ENCODE results near the gene BACE2.
"Not testable (repeated sequence)": the region's sequence is repeated elsewhere in the genome, so short reads cannot be mapped to it uniquely, and the experiment has no call there.

BACE2 gene

DNA sequence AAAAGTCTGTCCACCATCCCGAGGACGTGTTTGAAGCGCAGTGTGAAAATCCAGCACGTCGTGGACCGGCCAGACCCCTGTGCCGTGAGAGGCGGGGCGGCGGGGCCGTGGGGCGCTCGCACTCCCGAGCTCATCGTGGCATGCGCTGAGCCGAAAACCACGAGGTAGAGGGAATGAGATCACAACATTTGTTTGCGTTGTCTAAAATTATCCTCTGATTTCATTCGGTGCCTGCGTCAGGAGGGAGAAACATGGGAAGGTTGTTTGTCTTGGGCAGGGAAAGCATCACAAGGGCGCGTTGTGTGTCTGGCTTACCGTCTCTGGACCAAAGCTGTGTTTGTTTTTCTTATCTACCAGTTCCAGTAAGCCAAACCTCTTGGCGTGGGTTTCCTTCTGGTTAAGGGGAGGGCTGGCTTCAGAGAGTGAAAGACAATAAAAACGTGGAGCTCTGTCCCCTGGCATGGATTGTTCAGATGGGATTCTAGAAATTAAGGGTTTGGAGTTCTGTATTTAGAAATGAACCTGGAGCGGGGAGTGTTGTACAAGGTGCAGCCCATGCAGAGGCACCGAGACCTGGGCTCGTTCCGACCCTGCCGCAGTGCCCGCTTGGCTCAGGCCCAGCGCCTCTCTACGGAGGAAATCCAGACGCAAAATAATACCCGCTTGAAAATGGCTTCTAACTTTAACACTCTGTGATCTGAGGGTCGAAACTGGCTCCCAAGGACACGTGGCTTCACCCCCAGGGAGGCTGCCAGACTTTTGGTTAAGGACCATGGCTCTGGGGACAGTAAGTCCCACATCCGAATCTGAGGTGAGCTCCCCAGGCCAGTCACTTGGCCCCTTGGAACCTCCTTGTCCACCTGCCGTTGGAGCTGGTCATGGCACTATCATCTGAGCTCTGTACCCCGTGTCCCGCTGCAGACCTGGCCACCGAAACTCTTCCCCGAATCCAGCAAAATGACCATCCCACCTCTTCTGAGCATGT is 79.9 kb downstream of the BACE2 start:
- TF ChIP-seq, protein P1, sequence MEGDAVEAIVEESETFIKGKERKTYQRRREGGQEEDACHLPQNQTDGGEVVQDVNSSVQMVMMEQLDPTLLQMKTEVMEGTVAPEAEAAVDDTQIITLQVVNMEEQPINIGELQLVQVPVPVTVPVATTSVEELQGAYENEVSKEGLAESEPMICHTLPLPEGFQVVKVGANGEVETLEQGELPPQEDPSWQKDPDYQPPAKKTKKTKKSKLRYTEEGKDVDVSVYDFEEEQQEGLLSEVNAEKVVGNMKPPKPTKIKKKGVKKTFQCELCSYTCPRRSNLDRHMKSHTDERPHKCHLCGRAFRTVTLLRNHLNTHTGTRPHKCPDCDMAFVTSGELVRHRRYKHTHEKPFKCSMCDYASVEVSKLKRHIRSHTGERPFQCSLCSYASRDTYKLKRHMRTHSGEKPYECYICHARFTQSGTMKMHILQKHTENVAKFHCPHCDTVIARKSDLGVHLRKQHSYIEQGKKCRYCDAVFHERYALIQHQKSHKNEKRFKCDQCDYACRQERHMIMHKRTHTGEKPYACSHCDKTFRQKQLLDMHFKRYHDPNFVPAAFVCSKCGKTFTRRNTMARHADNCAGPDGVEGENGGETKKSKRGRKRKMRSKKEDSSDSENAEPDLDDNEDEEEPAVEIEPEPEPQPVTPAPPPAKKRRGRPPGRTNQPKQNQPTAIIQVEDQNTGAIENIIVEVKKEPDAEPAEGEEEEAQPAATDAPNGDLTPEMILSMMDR (IDR thresholded peaks at IDR 0.05; ENCODE audit: low read depth, low read length) = no peak
- no peak for DNase-seq (ENCODE audit: extremely low read depth, low read depth)

DNA sequence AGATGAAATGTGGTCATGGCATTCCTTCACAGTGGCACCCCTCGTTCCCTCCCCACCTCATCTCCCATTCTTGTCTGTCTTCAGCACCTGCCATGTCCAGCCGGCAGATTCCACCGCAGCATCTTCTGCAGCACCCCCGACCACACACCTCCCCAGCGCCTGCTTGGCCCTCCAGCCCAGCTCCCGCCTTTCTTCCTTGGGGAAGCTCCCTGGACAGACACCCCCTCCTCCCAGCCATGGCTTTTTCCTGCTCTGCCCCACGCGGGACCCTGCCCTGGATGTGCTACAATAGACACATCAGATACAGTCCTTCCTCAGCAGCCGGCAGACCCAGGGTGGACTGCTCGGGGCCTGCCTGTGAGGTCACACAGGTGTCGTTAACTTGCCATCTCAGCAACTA is 81.5 kb downstream of the BACE2 start:
- TF ChIP-seq, protein P1 (IDR thresholded peaks at IDR 0.05; ENCODE audit: low read depth, low read length) = no peak
- no peak for DNase-seq (ENCODE audit: extremely low read depth, low read depth)

DNA sequence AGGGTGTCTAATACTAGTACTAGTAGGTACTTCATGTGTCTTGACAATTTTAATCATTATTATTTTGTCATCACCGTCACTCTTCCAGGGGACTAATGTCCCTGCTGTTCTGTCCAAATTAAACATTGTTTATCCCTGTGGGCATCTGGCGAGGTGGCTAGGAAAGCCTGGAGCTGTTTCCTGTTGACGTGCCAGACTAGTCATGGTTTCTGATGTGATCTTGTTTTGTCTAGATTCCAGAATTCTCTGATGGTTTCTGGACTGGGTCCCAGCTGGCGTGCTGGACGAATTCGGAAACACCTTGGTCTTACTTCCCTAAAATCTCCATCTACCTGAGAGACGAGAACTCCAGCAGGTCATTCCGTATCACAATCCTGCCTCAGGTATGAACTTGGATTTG is 82.6 kb downstream of the BACE2 start:
- no peak for DNase-seq (ENCODE audit: extremely low read depth, low read depth)
- TF ChIP-seq, protein P1 (IDR thresholded peaks at IDR 0.05; ENCODE audit: low read depth, low read length) = no peak

DNA sequence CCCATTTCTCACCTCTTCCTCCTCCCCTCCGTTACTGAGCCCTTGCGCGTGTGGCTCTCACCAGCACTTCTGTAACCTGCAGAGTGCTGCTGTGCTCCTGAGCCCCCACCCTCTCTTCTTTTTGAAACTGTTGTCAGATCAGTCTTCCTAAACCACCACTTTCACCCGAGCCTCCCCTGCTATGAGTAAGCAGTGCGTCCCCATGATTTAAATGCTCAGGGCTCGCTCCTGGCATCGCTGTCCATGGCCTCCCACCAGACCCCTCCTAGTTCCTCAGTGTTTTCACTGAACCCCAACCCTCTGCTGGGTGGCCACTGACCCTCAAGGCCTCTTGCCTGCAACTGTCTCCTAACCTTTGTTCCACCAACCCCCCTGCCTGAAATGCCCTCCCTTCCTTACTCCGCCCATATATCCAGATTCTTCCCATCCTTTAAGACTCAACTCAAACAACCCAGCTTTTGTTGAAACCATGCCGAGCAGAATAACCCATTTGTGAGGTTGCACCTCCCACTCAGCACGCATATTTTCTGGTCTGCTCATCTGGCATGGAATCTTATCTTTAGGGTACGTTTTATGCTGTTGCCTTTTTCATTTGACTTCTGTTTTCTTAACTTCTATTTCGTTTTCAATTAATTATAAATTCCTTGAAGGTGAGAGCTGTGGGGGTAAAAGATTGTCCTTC is 84.1 kb downstream of the BACE2 start:
- TF ChIP-seq, protein P1 (IDR thresholded peaks at IDR 0.05; ENCODE audit: low read depth, low read length) = no peak
- no peak for DNase-seq (ENCODE audit: extremely low read depth, low read depth)

DNA sequence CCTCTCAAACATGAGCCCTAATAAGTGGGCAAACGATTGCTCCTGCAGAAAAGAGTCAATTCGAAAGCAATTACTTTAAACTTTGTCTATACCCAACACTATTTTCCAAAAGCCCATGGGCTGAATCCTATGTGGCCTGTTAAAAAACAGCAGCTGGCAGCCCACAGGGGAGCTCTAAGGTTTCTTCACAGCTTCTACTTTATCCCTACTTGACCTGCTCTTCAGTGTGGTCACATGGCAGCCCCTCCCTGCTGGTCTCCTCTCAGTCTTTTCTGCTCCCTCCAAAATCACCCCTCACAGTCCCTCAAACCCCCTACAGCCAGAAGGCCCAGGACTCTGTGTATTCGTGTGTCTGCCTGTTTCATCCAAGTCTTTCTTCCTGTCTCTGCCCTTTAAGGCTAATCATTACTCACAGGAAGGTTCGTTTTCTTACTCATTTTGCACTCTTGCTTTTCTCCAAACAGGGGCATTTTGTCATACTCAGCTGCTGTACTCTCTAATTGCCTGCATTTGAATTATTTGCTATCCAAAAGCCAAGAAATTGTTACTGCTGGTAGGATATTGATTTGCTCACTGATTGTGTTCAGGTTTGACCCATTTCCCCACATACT is 86.2 kb downstream of the BACE2 start:
- TF ChIP-seq, protein P1 (IDR thresholded peaks at IDR 0.05; ENCODE audit: low read depth, low read length) = no peak
- no peak for DNase-seq (ENCODE audit: extremely low read depth, low read depth)

DNA sequence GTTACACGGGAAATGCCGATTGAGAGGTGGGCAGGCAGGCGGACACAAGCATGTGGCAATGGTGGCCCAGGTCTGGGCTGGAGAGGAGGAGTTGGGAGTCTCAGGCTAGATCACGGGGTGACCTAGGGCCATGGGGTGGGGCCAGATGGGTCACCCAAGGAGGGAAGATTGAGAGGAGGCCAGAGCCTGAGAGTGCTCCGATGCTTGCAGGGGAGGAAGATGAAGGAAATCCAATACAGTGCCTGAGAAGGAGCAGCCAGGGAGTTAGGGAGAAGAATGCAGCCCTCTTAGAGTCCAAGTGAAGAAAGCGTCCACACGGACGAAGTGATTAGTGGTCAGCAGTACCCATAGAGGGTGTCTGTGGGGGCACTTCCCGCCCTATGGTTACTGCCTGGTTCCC is 87.2 kb downstream of the BACE2 start:
- TF ChIP-seq, protein P1 (IDR thresholded peaks at IDR 0.05; ENCODE audit: low read depth, low read length) = no peak

DNA sequence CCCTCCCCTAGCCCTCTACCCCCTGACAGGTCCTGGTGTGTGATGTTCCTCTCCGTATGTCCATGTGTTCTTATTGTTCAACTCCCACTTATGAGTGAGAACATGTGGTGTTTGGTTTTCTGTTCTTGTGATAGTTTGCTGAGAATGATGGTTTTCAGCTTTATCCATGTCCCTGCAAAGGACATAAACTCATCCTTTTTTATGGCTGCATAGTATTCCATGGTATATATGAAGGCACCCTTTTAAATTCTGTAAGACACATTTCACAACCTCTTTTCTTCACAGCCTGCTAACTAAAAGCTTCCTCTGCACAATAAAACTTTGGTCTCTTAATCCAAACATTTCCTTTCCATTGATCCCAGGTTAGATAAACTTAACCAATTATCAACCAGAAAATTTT is 88.3 kb downstream of the BACE2 start:
- DNase-seq (ENCODE audit: extremely low read depth, low read depth) = not testable (repeated sequence)

More for the DNA sequence above, 87.2 kb downstream of the BACE2 start:
- DNase-seq (ENCODE audit: extremely low read depth, low read depth) = no peak

Measured in AG09319 (cell line).